GM12892 (cell line): ENCODE results near the gene GABRR1.

Experiments
- DNase-seq: peaks from one replicate; pipeline ENCODE4 v3.0.0; 2011; ENCODE audit not compliant: insufficient read length
- FAIRE-seq: peaks from 2 replicates; lab custom pipeline; 2011; peaks lifted over from hg19 to GRCh38; lab: Jason Lieb, UNC
- POLR2A ChIP-seq: IDR thresholded peaks from 2 replicates; pipeline ENCODE4 v1.6.1; 2011; ENCODE audit warnings: low read depth, low read length, control low read depth
- POLR2AphosphoS5 ChIP-seq: IDR thresholded peaks from 2 replicates; pipeline ENCODE4 v1.6.1; 2011; ENCODE audit warnings: low read depth, low read length, control low read depth
- TAF1 ChIP-seq: IDR thresholded peaks from 2 replicates; pipeline ENCODE4 v1.6.1; 2011; ENCODE audit warnings: low read depth, mild to moderate bottlenecking, control low read depth, low read length, borderline replicate concordance

Gene GABRR1

DNA sequence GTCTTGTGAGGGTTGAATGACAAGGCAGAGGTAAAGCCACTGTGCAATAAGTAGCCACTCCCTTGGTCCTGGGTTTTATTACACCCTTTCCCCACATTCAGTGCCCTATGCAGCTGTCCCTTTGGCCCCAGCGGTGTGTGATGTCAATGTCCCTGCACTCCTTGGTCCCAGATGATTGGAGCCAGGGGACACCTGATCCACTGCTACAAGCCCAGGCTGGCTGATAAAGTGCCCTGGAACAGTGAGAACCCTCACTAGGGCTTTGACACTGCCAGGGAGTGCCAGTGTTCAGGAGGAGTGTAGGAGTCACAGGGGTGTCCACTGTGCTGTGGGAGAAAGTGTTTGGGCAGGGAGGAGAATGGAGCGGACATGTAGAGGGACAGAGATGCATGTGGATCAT lies 30.4 kb downstream of the GABRR1 start:
- no peak for FAIRE-seq
- no peak for DNase-seq
- TF ChIP-seq TAF1 (no peak), POLR2A (no peak), POLR2AphosphoS5 (no peak)

DNA sequence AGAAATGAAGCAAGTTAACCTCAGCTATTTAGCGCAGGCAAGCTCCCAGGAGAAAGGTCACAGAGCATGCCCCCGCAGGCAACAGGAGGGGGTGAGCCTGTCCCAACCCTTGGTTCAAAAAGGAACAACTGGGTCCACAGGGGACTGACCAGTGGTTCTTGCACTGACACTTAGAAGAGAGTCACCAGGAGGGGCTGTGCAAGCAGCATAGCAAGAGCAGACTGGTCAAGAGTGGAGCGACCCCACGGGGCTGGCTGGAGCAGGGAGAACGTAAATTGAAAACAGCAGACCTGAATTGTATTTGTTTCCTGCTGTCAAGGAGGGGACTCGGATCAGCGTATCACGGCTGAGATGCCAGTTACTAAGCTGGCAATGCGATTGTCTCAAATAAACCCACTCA lies 32.8 kb downstream of the GABRR1 start:
- DNase-seq = no peak
- no peak for TF ChIP-seq POLR2A
- no peak for TF ChIP-seq POLR2AphosphoS5
- TF ChIP-seq TAF1 = no peak
- FAIRE-seq = no peak

DNA sequence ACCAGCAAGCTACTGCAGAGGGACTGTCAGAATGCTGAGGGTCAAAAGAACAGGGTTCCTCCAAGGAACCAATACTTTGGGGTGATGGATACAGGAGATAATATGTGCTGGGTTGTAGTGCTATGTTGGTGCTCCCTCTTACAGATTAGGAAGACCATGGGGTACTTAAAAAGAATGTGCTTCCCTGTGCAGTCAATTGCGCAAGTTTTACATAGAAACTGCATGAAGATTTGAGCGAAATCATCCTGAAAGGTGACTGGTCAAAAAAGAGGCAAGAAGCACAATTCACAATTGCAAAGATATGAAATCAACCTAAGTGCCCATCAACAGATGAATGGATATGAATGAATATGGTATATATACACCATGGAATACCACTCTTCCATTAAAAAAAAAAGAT lies 33.9 kb downstream of the GABRR1 start:
- FAIRE-seq (no peak), DNase-seq (no peak)
- TF ChIP-seq POLR2A (no peak), TAF1 (no peak), POLR2AphosphoS5 (no peak)

DNA sequence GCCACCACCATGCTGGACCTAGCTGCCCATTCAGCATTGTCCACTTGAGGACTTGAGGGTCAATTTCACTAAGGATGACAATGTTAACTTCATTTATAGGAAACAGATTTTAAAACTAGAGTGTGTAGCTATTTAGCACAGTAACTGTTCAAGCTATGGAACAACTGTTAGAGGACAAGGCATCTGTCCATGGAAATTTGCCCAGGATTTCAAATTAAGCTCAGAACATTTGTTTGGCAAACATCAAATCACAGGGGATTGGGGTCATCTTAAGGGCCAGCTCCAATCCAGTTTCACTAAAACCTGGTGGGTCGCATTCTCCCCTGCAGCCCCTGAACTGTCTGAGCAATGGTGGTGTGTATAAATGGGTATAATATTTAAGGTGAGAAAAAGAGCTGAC lies 36.2 kb downstream of the GABRR1 start:
- TF ChIP-seq POLR2AphosphoS5 = no peak
- FAIRE-seq = no peak
- DNase-seq = no peak

GRCh38 chr6:89180112-89180511 lies 37.0 kb downstream of the GABRR1 start:
- DNase-seq = no peak
- no peak for FAIRE-seq
- TF ChIP-seq POLR2A (no peak), TAF1 (no peak), POLR2AphosphoS5 (no peak)

- no peak for FAIRE-seq
- no peak for DNase-seq
- no peak for TF ChIP-seq POLR2A
- no peak for TF ChIP-seq TAF1
- TF ChIP-seq POLR2AphosphoS5 = no peak
These were observed 43.5 kb downstream of the GABRR1 start for GRCh38 chr6:89173634-89174033.

DNA sequence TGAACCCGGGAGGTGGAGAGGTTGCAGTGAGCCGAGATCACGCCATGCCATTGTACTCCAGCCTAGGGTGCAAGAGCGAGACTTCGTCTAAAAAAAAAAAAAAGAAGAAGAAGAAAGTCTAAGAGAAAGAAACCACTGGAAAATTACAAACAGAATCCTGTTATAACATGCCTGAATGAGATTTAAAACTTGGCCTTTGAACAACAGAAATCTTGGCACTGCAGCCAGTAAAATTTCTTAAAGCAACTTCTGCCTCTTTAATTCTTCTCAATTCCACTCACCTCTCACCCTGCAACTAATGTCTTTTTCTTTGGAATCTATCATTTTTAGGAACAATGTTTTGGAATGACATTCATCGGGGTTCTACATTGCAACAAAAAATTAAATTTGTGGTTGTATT lies 45.0 kb downstream of the GABRR1 start:
- FAIRE-seq (no peak), DNase-seq (no peak)
- no peak for TF ChIP-seq POLR2A
- no peak for TF ChIP-seq POLR2AphosphoS5
- no peak for TF ChIP-seq TAF1

GRCh38 chr6:89162047-89162371 lies 55.1 kb downstream of the GABRR1 start:
- DNase-seq (no peak), FAIRE-seq (no peak)
- TF ChIP-seq TAF1 = no peak
- no peak for TF ChIP-seq POLR2AphosphoS5
- no peak for TF ChIP-seq POLR2A

DNA sequence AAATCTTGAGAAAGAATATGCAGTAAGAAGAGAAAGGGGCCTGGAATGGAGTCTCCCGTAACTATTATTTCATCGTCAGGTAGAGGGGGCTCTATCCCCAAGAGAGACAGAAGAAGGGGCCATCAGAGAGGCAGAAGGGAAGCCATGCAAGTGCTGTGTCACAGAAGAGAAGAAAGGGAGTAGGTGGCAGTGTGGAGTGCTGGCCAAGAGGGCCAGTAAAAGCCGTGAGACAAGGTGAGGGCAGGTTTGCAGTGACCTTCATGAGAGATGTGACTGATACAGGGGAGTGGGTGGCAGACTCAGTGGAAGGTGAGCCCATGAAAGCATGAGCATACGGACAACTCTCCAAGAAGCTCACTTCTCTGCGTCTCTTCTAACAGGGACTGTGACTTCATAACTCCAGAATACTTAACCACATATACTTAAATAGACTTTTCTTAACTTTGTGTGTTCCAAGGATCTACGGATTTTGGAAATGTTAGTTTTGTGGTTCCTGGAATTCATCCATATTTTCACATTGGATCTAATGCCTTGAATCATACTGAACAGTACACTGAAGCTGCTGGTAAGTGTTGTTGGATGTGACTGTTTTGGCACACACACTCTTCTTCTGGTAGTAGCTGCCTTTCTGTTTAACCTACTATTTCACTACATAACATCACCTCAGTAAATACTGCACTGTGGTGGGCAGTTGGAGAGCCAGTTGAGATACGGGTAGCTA lies 55.7 kb downstream of the GABRR1 start:
- no peak for TF ChIP-seq POLR2AphosphoS5
- TF ChIP-seq POLR2A = no peak
- no peak for TF ChIP-seq TAF1
- FAIRE-seq = no peak
- no peak for DNase-seq

- FAIRE-seq = no peak
- TF ChIP-seq POLR2AphosphoS5 (no peak), TAF1 (no peak), POLR2A (no peak)
These were observed 56.6 kb downstream of the GABRR1 start for GRCh38 chr6:89160331-89161092.

GRCh38 chr6:89154131-89154530 lies 63.0 kb downstream of the GABRR1 start:
- TF ChIP-seq POLR2AphosphoS5 = no peak
- FAIRE-seq (no peak), DNase-seq (no peak)

More at GRCh38 chr6:89160331-89161092, 56.6 kb downstream of the GABRR1 start:
- DNase-seq = no peak
